ENCODE measurements around the gene PPARG.

- TF ChIP-seq CTCF (IDR thresholded peaks at IDR 0.05) (no peak), POLR2A (IDR thresholded peaks at IDR 0.05) (no peak)
Measured at GRCh38 chr3:12394569-12395271, 105.8 kb downstream of the PPARG start.
